ENCODE results near the gene HES7.

The HES7 gene

DNA sequence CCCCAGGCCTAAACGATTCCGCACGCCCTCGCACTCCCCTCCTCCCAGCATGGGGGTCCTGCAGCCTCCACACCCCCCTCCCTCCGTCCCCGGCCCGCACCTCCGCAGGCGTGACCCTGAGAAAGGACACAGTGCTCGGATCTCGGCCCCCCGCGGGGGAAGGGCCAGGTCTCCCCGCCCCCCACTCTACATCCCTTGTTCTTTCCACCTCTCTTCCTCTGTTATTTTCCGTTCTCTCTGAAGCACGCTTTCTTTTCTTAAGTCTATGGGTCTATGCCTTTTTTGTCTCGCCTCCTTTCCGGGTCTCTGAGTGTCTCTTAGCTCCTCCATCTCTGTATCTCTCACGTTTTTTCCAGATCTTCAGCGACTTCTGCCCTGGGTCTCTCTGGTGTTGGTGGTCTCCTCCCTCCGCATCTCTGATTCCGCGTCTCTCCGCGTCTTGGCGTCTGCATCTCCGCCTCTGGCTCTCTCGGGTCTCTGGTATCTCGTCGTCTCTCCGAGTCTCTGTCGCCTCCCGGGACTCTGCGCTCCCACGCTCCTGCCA is 2.1 kb upstream of the HES7 start:
- DNase-seq = no peak
- Histone ChIP-seq H3K9me3 (ENCODE audit: insufficient read depth, low read length, severe bottlenecking) (no peaks in the 10 kb centered on the region), H3K9ac (ENCODE audit: low read depth, low read length) (peak overlapping the region; percentile 56), H3K27ac (ENCODE audit: low read length) (peak overlapping the region; percentile 52), H3K27me3 (ENCODE audit: insufficient read depth, low read length, poor library complexity) (peaks cover 48% of the 10 kb centered on the region), H3K79me2 (ENCODE audit: insufficient read depth, low read length) (no peaks in the 10 kb centered on the region), H2AFZ (ENCODE audit: low read depth, low read length) (peak overlapping the region; percentile 78), H3K4me3 (ENCODE audit: low read depth in 1 of 2, low read length in 2 of 2) (peak overlapping the region; percentile 33 to 96), H3K4me1 (ENCODE audit: insufficient read depth, low read length) (peaks cover 59% of the 10 kb centered on the region), H3K36me3 (ENCODE audit: insufficient read depth, low read length) (no peaks in the 10 kb centered on the region), H3K4me2 (ENCODE audit: insufficient read depth, low read length) (peak overlapping the region; percentile 91), H4K20me1 (ENCODE audit: insufficient read depth, low read length) (peaks cover 30% of the 10 kb centered on the region; the same call in 1 of the 2 replicates)
- TF ChIP-seq, protein P1, sequence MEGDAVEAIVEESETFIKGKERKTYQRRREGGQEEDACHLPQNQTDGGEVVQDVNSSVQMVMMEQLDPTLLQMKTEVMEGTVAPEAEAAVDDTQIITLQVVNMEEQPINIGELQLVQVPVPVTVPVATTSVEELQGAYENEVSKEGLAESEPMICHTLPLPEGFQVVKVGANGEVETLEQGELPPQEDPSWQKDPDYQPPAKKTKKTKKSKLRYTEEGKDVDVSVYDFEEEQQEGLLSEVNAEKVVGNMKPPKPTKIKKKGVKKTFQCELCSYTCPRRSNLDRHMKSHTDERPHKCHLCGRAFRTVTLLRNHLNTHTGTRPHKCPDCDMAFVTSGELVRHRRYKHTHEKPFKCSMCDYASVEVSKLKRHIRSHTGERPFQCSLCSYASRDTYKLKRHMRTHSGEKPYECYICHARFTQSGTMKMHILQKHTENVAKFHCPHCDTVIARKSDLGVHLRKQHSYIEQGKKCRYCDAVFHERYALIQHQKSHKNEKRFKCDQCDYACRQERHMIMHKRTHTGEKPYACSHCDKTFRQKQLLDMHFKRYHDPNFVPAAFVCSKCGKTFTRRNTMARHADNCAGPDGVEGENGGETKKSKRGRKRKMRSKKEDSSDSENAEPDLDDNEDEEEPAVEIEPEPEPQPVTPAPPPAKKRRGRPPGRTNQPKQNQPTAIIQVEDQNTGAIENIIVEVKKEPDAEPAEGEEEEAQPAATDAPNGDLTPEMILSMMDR (IDR thresholded peaks at IDR 0.05; ENCODE audit: borderline replicate concordance, extremely low read depth, low read length, poor library complexity, severe bottlenecking) = no peak
- no peak for TF ChIP-seq EZH2 (IDR thresholded peaks at IDR 0.05; ENCODE audit: borderline replicate concordance, low read depth, low read length, severe bottlenecking)
- peak; percentile 37 for ATAC-seq (ENCODE audit: insufficient read depth, low read depth)

DNA sequence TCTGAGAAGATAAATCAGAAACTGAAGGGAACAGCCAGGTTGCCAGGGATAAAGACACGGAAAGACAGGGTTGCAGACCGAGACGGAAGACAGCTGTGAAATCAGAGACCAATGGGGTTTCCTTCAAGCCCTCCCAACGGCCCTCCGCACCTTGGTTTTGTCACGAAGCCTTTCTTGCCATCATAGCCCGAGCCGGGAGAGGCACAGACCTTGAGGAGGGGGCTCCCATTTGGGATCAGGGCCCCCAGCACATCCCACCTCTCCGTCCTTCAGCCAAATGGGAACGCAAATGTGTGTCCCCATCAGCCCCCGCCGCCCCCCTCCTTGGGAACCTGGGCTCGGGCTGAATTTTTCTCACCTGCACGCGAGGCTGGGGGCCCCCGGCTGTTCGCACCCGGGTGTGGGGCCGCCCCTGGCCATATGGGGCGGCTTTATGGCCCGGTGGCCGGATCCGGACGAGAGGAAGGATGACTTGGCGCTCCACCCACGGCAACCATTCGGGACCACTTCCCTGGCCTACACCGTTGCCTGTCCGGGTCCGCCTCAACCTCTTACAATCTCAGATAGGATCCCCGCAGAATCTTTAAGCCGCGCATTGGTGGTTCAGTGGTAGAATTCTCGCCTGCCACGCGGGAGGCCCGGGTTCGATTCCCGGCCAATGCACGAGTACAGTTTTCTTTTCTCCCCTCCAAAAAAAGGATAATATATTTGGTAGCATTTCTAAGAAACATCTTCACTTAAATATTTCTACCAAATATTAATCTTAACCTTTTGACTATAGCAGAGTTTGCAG is 1.4 kb upstream of the HES7 start:
- Histone ChIP-seq H3K27me3 (ENCODE audit: insufficient read depth, low read length, poor library complexity) (peaks cover 49% of the 10 kb centered on the region), H3K9ac (ENCODE audit: low read depth, low read length) (peak overlapping the region; percentile 56)

DNA sequence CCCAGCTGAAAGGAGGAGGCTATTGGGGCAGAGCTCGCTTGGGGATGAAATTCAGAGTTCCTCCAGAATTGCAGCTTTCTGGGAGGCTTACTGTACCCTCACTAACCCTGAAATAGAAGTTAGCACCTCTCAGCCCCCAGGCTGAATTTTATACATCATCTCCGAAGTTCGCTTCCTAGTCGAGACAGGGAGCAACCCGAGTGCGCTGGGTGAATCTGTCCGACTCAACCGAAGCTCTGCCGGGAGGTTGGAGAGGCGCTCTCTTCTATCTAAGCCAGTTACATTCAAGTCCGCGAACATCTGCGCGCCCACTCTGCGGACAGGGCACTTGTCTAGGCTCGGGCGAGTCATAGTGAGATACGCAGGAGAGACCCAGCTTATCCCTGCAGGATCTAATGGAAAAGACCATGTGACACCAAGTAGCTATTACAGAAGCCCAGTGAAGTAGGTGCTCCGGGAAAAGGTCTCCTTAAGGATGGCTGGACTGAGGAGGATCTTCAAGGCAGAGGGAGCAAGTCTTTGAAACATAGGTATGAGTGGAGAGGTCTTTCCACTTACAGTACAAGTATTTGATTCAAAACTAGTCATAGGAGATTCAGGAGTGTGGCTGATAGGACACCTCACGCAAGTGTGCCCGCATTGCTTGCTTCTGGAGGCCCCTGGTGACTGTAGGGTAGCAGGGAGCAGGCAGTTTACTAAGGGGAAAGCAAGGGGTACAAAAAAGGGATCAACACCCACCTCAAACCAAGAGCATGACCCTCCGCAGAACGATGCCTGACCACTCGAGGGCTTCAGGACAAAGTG is 646 bp upstream of the HES7 start:
- H3K27ac ChIP-seq (ENCODE audit: low read length) = no peak overlapping the region
- no peak for ATAC-seq (ENCODE audit: insufficient read depth, low read depth)
- DNase-seq = no peak
- H3K4me2 ChIP-seq (ENCODE audit: insufficient read depth, low read length) = peak overlapping the region; percentile 91
- peak overlapping the region; percentile 56; the same call in 1 of the 2 replicates for H3K9ac ChIP-seq (ENCODE audit: low read depth, low read length)
- H3K4me1 ChIP-seq (ENCODE audit: insufficient read depth, low read length) = peaks cover 74% of the 10 kb centered on the region
- H2AFZ ChIP-seq (ENCODE audit: low read depth, low read length) = peak overlapping the region; percentile 60; the same call in 1 of the 2 replicates
- H3K36me3 ChIP-seq (ENCODE audit: insufficient read depth, low read length) = no peaks in the 10 kb centered on the region
- H3K79me2 ChIP-seq (ENCODE audit: insufficient read depth, low read length) = no peaks in the 10 kb centered on the region
- H4K20me1 ChIP-seq (ENCODE audit: insufficient read depth, low read length) = peaks cover 30% of the 10 kb centered on the region; the same call in 1 of the 2 replicates
- no peak for TF ChIP-seq EZH2 (IDR thresholded peaks at IDR 0.05; ENCODE audit: borderline replicate concordance, low read depth, low read length, severe bottlenecking)
- TF ChIP-seq, protein P1 (IDR thresholded peaks at IDR 0.05; ENCODE audit: borderline replicate concordance, extremely low read depth, low read length, poor library complexity, severe bottlenecking) = no peak
- H3K9me3 ChIP-seq (ENCODE audit: insufficient read depth, low read length, severe bottlenecking) = no peaks in the 10 kb centered on the region
- peak overlapping the region; percentile 33 to 96; a peak in 2 of 4 replicates for H3K4me3 ChIP-seq (ENCODE audit: low read depth in 1 of 2, low read length in 2 of 2)
- peaks cover 46% of the 10 kb centered on the region for H3K27me3 ChIP-seq (ENCODE audit: insufficient read depth, low read length, poor library complexity)

More for the DNA sequence above, 1.4 kb upstream of the HES7 start:
- Histone ChIP-seq H3K27ac (ENCODE audit: low read length) (peak overlapping the region; percentile 52), H3K9me3 (ENCODE audit: insufficient read depth, low read length, severe bottlenecking) (no peaks in the 10 kb centered on the region), H3K4me2 (ENCODE audit: insufficient read depth, low read length) (peak overlapping the region; percentile 91), H4K20me1 (ENCODE audit: insufficient read depth, low read length) (peaks cover 30% of the 10 kb centered on the region; the same call in 1 of the 2 replicates), H3K4me1 (ENCODE audit: insufficient read depth, low read length) (peaks cover 66% of the 10 kb centered on the region), H2AFZ (ENCODE audit: low read depth, low read length) (peak overlapping the region; percentile 78), H3K4me3 (ENCODE audit: low read depth in 1 of 2, low read length in 2 of 2) (peak overlapping the region; percentile 33 to 96), H3K79me2 (ENCODE audit: insufficient read depth, low read length) (no peaks in the 10 kb centered on the region), H3K36me3 (ENCODE audit: insufficient read depth, low read length) (no peaks in the 10 kb centered on the region)
- TF ChIP-seq, protein P1 (IDR thresholded peaks at IDR 0.05; ENCODE audit: borderline replicate concordance, extremely low read depth, low read length, poor library complexity, severe bottlenecking) = no peak
- TF ChIP-seq EZH2 (IDR thresholded peaks at IDR 0.05; ENCODE audit: borderline replicate concordance, low read depth, low read length, severe bottlenecking) = no peak
- DNase-seq (peak; percentile 84), ATAC-seq (ENCODE audit: insufficient read depth, low read depth) (peak; percentile 65)
